ENCODE data around the gene ZSWIM3.

Gene ZSWIM3

DNA sequence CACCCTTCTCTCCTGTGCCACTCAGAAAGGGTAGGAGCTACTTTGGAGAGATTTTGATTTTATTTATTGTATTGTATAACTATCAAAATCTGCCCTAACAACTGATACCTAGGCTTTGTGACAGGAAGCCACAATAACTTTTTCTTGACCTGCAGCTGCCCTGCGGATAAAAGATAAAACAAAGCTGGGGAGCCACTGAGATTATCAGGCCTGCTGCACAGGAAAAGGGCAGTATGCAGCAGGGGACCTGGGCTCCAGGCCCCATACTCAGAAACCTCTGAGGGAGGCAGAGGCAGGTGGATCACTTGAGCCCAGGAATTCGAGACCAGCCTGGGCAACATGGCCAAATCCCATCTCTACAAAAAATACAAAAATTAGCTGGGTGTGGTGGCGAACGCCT is 24.8 kb upstream of the ZSWIM3 start:
- DNase-seq (ENCODE audit: low read depth, low spot score) = no peak
- H3K4me3 ChIP-seq (ENCODE audit: low read depth, low read length) = no peak overlapping the region
- TF ChIP-seq, protein P1, sequence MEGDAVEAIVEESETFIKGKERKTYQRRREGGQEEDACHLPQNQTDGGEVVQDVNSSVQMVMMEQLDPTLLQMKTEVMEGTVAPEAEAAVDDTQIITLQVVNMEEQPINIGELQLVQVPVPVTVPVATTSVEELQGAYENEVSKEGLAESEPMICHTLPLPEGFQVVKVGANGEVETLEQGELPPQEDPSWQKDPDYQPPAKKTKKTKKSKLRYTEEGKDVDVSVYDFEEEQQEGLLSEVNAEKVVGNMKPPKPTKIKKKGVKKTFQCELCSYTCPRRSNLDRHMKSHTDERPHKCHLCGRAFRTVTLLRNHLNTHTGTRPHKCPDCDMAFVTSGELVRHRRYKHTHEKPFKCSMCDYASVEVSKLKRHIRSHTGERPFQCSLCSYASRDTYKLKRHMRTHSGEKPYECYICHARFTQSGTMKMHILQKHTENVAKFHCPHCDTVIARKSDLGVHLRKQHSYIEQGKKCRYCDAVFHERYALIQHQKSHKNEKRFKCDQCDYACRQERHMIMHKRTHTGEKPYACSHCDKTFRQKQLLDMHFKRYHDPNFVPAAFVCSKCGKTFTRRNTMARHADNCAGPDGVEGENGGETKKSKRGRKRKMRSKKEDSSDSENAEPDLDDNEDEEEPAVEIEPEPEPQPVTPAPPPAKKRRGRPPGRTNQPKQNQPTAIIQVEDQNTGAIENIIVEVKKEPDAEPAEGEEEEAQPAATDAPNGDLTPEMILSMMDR (IDR thresholded peaks at IDR 0.05; ENCODE audit: low read depth, low read length) = no peak
- in situ Hi-C loops (cut with HindIII; ENCODE audit: low sequenced_read_pairs) = no loop called here

DNA sequence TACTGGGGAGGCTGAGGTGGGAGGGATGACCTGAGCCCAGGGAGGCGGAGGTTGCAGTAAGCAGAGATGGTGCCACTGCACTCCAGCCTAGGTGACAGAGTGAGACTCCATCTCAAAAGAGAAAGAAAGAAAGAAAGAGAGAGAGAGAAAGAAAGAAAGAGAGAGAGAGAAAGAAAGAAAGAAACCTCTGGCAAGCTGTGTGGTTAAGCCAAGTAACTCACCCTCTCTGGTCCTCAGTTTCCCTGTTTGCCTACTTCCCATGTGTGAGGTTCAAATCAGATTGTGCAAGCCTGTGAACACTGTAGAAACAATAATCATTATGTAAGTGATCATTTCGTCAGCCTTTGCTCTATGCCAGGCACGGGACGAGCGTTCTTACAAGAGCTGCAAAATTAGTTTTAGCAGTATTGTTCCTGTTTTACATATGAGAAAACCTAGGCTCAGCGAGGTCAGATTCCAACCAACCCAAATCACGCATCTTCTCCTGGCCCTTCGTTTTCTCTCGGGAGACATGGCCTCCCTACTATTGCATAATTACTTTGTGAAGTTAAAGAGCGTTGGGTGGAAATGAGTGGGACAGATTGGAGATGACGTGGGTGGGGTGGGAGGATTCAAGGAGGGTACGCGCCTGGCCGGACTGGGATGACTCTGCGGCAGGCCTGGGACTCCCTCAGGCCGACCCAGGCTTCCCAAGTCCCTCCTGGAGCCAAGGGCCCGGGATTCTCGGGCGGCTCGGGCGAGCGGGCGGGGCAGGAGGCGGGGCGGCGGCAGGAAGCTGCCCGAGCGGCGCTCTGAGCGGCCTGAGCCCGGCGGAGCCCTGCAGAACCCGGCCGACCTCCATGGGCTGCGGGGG is 24.2 kb upstream of the ZSWIM3 start, which contains the start of gene SNX21:
Gene SNX21 (plus strand): TSS at position 770 of the 853 bp plus-strand sequence. CDS start 121 bp downstream, outside the sequence.
- DNase-seq (ENCODE audit: low read depth, low spot score) = peak; percentile 92
- H3K4me3 ChIP-seq (ENCODE audit: low read depth, low read length) = peak within 1 kb of the TSS; percentile 67
- TF ChIP-seq, protein P1 (IDR thresholded peaks at IDR 0.05; ENCODE audit: low read depth, low read length) = no peak
- in situ Hi-C loops (cut with HindIII; ENCODE audit: low sequenced_read_pairs) = no loop called here

DNA sequence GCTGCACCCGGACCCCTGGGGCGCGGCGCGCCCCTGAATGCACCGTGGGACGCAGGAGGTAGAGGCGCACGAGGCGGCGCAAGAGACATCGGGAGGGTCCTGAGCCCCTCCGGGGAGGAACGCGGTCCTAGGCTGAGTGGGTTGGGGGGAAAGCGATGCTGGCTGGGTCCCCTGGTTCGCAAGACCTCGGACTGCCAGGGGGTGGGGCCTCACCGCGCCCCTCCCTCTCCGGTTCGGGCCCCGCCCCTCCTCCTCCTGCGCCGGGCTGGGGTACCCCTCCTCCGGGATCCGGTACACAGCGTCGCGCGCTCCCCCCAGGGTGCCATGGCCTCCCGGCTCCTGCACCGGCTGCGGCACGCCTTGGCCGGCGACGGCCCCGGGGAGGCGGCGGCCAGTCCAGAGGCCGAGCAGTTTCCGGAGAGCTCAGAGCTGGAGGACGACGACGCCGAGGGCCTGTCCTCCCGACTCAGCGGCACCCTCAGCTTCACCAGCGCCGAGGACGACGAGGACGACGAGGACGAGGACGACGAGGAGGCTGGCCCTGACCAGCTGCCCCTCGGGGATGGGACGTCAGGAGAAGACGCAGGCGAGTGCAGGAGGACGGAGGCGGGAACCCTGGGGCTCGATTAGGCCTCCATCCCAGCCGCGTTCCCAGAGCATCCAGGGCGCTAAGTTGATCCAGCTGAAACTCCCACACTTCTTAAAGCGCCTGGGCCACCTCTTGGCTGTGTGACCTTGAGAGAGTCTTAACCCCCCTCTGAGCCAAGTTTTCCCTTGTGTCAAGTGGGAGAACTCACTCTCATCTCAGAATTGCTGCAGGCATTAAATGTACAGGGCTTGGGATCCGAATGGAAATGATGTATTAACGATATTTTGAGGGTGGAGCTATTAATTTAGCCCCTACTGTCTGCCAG is 23.3 kb upstream of the ZSWIM3 start:
- H3K4me3 ChIP-seq (ENCODE audit: low read depth, low read length) = peak overlapping the region; percentile 67
- DNase-seq (ENCODE audit: low read depth, low spot score) = peak; percentile 70
- TF ChIP-seq, protein P1 (IDR thresholded peaks at IDR 0.05; ENCODE audit: low read depth, low read length) = no peak
- in situ Hi-C loops (cut with HindIII; ENCODE audit: low sequenced_read_pairs) = no loop called here

DNA sequence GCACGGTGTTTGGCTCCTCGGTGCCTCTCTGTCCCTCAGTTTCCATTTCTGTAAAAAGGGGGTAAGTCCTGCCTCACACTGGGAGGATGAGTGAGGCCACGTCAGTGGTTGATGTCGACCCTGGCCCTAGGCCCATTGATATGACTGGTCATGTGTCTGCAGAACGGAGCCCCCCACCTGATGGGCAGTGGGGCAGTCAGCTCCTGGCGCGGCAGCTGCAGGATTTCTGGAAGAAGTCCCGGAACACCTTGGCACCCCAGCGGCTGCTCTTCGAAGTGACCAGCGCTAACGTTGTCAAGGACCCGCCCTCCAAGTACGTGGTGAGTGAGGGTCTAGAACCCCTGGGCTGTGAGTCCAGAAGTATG is 22.6 kb upstream of the ZSWIM3 start:
- peak overlapping the region; percentile 67 for H3K4me3 ChIP-seq (ENCODE audit: low read depth, low read length)
- in situ Hi-C loops (cut with HindIII; ENCODE audit: low sequenced_read_pairs) = no loop called here
- DNase-seq (ENCODE audit: low read depth, low spot score) = no peak
- TF ChIP-seq, protein P1 (IDR thresholded peaks at IDR 0.05; ENCODE audit: low read depth, low read length) = no peak

DNA sequence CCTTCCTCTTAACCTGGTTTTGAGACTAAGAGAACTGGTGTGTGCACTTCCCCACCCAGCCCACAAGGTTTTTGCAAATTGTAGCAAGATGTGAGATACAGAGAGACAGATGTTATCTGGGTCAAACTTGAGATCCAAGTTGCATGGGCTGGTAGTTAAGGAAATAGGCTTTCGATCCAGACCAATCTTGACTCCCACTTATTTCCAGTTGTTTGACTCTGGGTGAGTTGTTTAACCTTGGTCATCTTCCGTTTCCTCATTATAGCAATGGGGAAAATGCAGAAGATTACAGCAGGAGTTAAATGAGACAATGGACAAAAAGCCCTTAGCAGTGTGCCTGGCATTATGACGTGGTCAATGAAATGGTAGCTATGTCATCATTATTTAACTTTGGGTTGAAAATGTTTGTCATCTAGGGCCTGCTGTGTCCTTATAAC is 22.1 kb upstream of the ZSWIM3 start:
- in situ Hi-C loops (cut with HindIII; ENCODE audit: low sequenced_read_pairs) = no loop called here
- TF ChIP-seq, protein P1 (IDR thresholded peaks at IDR 0.05; ENCODE audit: low read depth, low read length) = no peak
- H3K4me3 ChIP-seq (ENCODE audit: low read depth, low read length) = no peak overlapping the region
- DNase-seq (ENCODE audit: low read depth, low spot score) = no peak

DNA sequence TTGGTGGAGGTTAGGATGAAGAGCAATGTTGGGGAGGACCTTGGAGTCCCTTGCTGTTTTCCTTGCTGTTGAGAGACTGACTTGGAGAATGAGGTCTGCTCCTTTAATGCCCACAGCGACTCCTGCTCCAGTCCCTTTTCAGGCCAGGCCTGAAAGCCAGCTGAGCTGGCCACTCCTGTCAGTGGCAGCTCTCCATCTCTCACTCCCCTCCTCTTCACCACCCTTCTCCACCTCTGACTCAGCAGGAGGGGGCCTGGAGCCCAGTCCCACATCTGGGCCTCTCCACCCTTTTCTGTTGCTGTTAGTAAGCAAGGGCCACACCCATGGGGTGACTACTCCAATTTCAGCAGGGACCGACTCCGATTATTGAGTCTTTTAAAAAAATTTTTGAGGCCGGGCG is 21.6 kb upstream of the ZSWIM3 start:
- peak; percentile 28 for DNase-seq (ENCODE audit: low read depth, low spot score)
- in situ Hi-C loops (cut with HindIII; ENCODE audit: low sequenced_read_pairs) = no loop called here
- no peak overlapping the region for H3K4me3 ChIP-seq (ENCODE audit: low read depth, low read length)
- TF ChIP-seq, protein P1 (IDR thresholded peaks at IDR 0.05; ENCODE audit: low read depth, low read length) = no peak

All from astrocyte of the spinal cord (primary cell).